ENCODE results near the gene FAAP100.

DNA sequence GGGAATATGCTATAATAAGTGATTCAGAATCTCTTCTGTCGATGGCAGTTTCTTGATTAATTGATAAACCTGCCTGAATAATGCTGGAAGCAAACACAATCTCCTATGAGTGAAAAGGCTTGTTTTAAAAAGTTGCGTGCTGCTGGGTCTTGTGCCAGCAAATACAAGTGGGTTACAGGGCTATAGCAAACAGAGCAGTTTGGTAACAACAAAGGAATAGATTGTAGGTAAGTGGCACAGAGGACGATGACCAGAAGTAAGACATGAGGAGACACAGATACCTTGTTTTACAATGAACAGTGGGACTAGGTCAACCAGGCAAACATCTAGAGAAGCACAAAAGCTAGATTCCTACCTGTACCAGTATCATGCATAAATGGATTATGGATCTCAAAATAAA is 23.7 kb upstream of the FAAP100 start:
- TF ChIP-seq, protein P1, sequence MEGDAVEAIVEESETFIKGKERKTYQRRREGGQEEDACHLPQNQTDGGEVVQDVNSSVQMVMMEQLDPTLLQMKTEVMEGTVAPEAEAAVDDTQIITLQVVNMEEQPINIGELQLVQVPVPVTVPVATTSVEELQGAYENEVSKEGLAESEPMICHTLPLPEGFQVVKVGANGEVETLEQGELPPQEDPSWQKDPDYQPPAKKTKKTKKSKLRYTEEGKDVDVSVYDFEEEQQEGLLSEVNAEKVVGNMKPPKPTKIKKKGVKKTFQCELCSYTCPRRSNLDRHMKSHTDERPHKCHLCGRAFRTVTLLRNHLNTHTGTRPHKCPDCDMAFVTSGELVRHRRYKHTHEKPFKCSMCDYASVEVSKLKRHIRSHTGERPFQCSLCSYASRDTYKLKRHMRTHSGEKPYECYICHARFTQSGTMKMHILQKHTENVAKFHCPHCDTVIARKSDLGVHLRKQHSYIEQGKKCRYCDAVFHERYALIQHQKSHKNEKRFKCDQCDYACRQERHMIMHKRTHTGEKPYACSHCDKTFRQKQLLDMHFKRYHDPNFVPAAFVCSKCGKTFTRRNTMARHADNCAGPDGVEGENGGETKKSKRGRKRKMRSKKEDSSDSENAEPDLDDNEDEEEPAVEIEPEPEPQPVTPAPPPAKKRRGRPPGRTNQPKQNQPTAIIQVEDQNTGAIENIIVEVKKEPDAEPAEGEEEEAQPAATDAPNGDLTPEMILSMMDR (conservative IDR thresholded peaks at IDR 0.05), result no peak
- no peak for TF ChIP-seq EZH2 (IDR thresholded peaks at IDR 0.05; ENCODE audit: low read depth)
